GM21825 (cell line): ENCODE results near the gene CD34.
A peak's percentile ranks its signal among the peaks of the same experiment; 100 is the strongest.
"Not testable (repeated sequence)": the region's sequence is repeated elsewhere in the genome, so short reads cannot be mapped to it uniquely, and the experiment has no call there.

Source experiments
- ATAC-seq: cut with Tn5 transposase; IDR thresholded peaks from one replicate; pipeline ENCODE4 v1.9.1; 2021; ENCODE audit warnings: mild to moderate bottlenecking, moderate library complexity; ENCODE audit not compliant: unreplicated experiment

CD34 gene

GRCh38 chr1:207910591-207911354 lies at the start of gene CD34:
CD34 (minus strand) TSS chr1:207911125; CDS start chr1:207911080, 45 bp downstream.
- ATAC-seq = no peak

- no peak for ATAC-seq
These were observed 49.4 kb upstream of the CD34 start for GRCh38 chr1:207960346-207960745.

- ATAC-seq = no peak
These were observed 49.0 kb upstream of the CD34 start for GRCh38 chr1:207959910-207960309.

- no peak for ATAC-seq
These were observed 48.4 kb upstream of the CD34 start for GRCh38 chr1:207959141-207959825.

GRCh38 chr1:207958376-207959139 lies 47.6 kb upstream of the CD34 start:
- no peak for ATAC-seq

GRCh38 chr1:207956986-207957385 lies 46.1 kb upstream of the CD34 start:
- no peak for ATAC-seq

- ATAC-seq = no peak
These were observed 43.2 kb upstream of the CD34 start for GRCh38 chr1:207954104-207954503.

GRCh38 chr1:207952617-207953542 lies 42.0 kb upstream of the CD34 start:
- ATAC-seq = no peak

GRCh38 chr1:207951652-207952051 lies 40.7 kb upstream of the CD34 start:
- no peak for ATAC-seq

- ATAC-seq = no peak
These were observed 39.8 kb upstream of the CD34 start for GRCh38 chr1:207950750-207951149.

- ATAC-seq = no peak
These were observed 38.8 kb upstream of the CD34 start for GRCh38 chr1:207949571-207950195.

- no peak for ATAC-seq
These were observed 37.8 kb upstream of the CD34 start for GRCh38 chr1:207948536-207949250.

- ATAC-seq = no peak
These were observed 35.8 kb upstream of the CD34 start for GRCh38 chr1:207946756-207947155.

- ATAC-seq = no peak
These were observed 33.6 kb upstream of the CD34 start for GRCh38 chr1:207944571-207944970.

- not testable (repeated sequence) for ATAC-seq
These were observed 31.4 kb upstream of the CD34 start for GRCh38 chr1:207942337-207942741.

GRCh38 chr1:207941665-207942064 lies 30.7 kb upstream of the CD34 start:
- no peak for ATAC-seq

- no peak for ATAC-seq
These were observed 27.1 kb upstream of the CD34 start for GRCh38 chr1:207938016-207938415.

- no peak for ATAC-seq
These were observed 26.3 kb upstream of the CD34 start for GRCh38 chr1:207937204-207937603.

GRCh38 chr1:207935166-207935583 lies 24.2 kb upstream of the CD34 start:
- peak; percentile 94 for ATAC-seq
